IMR-90 (cell line): ENCODE measurements around the gene RTN3. TPM values are rescaled to one million over a fixed set of nuclear protein-coding genes. Genes with fewer than 3 reads are reported as not detected.

ENCODE experiments used
- ATAC-seq: fragments of 200-7000 bp; cut with Tn5 transposase; 2 replicates; pipeline ENCODE4 v1.9.1; 2020; ENCODE audit warnings: low read depth, mild to moderate bottlenecking, moderate library complexity
- BruUV-seq: library from RNA; stranded (reverse); fragments of 400-500 nt; replicated peaks from 2 replicates; lab custom pipeline; 2021; lab: Mats Ljungman, UMichigan
- CTCF ChIA-PET: fragments of 300-600 bp; formaldehyde crosslinking; extraction: SDS; loops from one replicate; lab custom pipeline; 2021; ENCODE audit warnings: antibody characterized with exemption; lab: Yijun Ruan, JAX
- POLR2A ChIA-PET: fragments of 300-600 bp; sonication (Branson Sonifier 250); formaldehyde crosslinking; loops from one replicate; lab custom pipeline; 2022; ENCODE audit warnings: antibody characterized with exemption; ENCODE audit not compliant: unreplicated experiment; lab: Charles Lee
- DNase-seq: peaks from one replicate; pipeline ENCODE4 v3.0.0; 2013
- H2AFZ ChIP-seq: replicated peaks from 2 replicates; pipeline ENCODE3; 2013; ENCODE audit warnings: low read length, mild to moderate bottlenecking; ENCODE audit not compliant: poor library complexity
- H2AK5ac ChIP-seq: 2 replicates; pipeline ENCODE4 v1.6.1; 2013; ENCODE audit warnings: low read depth, low read length, inconsistent platforms
- H2AK9ac ChIP-seq: replicated peaks from 2 replicates; pipeline ENCODE3; 2013; ENCODE audit warnings: mild to moderate bottlenecking, low read depth, low read length, moderate library complexity; ENCODE audit not compliant: poor library complexity
- H2BK120ac ChIP-seq: 2 replicates; pipeline ENCODE4 v1.6.1; 2013; ENCODE audit warnings: low read depth, low read length, inconsistent platforms
- H2BK15ac ChIP-seq: 3 replicates; pipeline ENCODE4 v1.6.1; 2013; ENCODE audit warnings: low read depth, low read length, inconsistent platforms
- H2BK20ac ChIP-seq: 2 replicates; pipeline ENCODE4 v1.6.1; 2013; ENCODE audit warnings: low read depth, mild to moderate bottlenecking, inconsistent platforms, low read length, moderate library complexity
- H2BK5ac ChIP-seq: 2 replicates; pipeline ENCODE4 v1.6.1; 2013; ENCODE audit warnings: mild to moderate bottlenecking, low read depth, low read length, inconsistent platforms; ENCODE audit not compliant: poor library complexity, severe bottlenecking
- H3K14ac ChIP-seq: replicated peaks from 2 replicates; pipeline ENCODE4 v1.6.1; 2013; ENCODE audit warnings: low read depth, low read length, inconsistent platforms
- H3K18ac ChIP-seq: 2 replicates; pipeline ENCODE4 v1.6.1; 2013; ENCODE audit warnings: low read depth, low read length, control low read depth
- H3K23ac ChIP-seq: 2 replicates; pipeline ENCODE4 v1.6.1; 2013; ENCODE audit warnings: low read depth, low read length, inconsistent platforms
- H3K27ac ChIP-seq: 2 replicates; pipeline ENCODE4 v1.5.1; 2013; ENCODE audit warnings: mild to moderate bottlenecking, control low read depth, low read length; ENCODE audit not compliant: insufficient read depth
- H3K27me3 ChIP-seq: 2 replicates; pipeline ENCODE4 v1.6.1; 2013; ENCODE audit warnings: low read length; ENCODE audit not compliant: control insufficient read depth, insufficient read depth
- H3K36me3 ChIP-seq: 2 replicates; pipeline ENCODE4 v1.6.1; 2013; ENCODE audit warnings: low read length, mixed read lengths; ENCODE audit not compliant: control insufficient read depth, insufficient read depth
- H3K4ac ChIP-seq: 2 replicates; pipeline ENCODE4 v1.6.1; 2013; ENCODE audit warnings: low read depth, low read length, inconsistent platforms
- H3K4me1 ChIP-seq: 2 replicates; pipeline ENCODE4 v1.6.1; 2013; ENCODE audit warnings: low read length, mixed read lengths; ENCODE audit not compliant: control insufficient read depth, insufficient read depth
- H3K4me2 ChIP-seq: 2 replicates; pipeline ENCODE4 v1.6.1; 2013; ENCODE audit warnings: low read depth, mild to moderate bottlenecking, control low read depth, low read length, moderate library complexity
- H3K4me3 ChIP-seq: 2 replicates; pipeline ENCODE4 v1.5.1; 2013; ENCODE audit warnings: low read depth, mild to moderate bottlenecking, control low read depth, low read length, moderate library complexity; ENCODE audit not compliant: insufficient read depth
- H3K56ac ChIP-seq: 2 replicates; pipeline ENCODE4 v1.6.1; 2013; ENCODE audit warnings: low read length, inconsistent platforms; ENCODE audit not compliant: insufficient read depth; ENCODE audit errors: extremely low read depth
- H3K79me1 ChIP-seq, 2 experiments: 2 replicates each; pipeline ENCODE4 v1.6.1; 2013; ENCODE audit warnings: low read length in 2 of 2, inconsistent platforms in 1 of 2, low read depth in 1 of 2
- H3K9ac ChIP-seq: 2 replicates; pipeline ENCODE4 v1.6.1; 2013; ENCODE audit warnings: low read depth, low read length, control low read depth
- H3K9me1 ChIP-seq: 2 replicates; pipeline ENCODE4 v1.6.1; 2013; ENCODE audit warnings: low read length, inconsistent platforms; ENCODE audit not compliant: insufficient read depth
- H3K9me3 ChIP-seq: 2 replicates; pipeline ENCODE4 v1.6.1; 2013; ENCODE audit warnings: low read length; ENCODE audit not compliant: control insufficient read depth, insufficient read depth
- H4K20me1 ChIP-seq: 2 replicates; pipeline ENCODE4 v1.6.1; 2013; ENCODE audit warnings: low read length, inconsistent platforms; ENCODE audit not compliant: insufficient read depth
- H4K5ac ChIP-seq: 2 replicates; pipeline ENCODE4 v1.6.1; 2013; ENCODE audit warnings: mild to moderate bottlenecking, low read depth, low read length, control low read depth
- H4K8ac ChIP-seq, 2 experiments: 2 replicates each; pipeline ENCODE4 v1.6.1; 2013; ENCODE audit warnings: low read depth in 2 of 2, low read length in 2 of 2, control low read depth in 1 of 2, inconsistent platforms in 1 of 2
- H4K91ac ChIP-seq: 2 replicates; pipeline ENCODE4 v1.6.1; 2013; ENCODE audit warnings: low read depth, low read length, inconsistent platforms; ENCODE audit not compliant: insufficient read depth
- BHLHE40 ChIP-seq: fragments of 150-350 bp; IDR thresholded peaks from 2 replicates; pipeline ENCODE4 v1.6.1; 2016; ENCODE audit warnings: mild to moderate bottlenecking, low read depth, low read length
- CEBPB ChIP-seq: IDR thresholded peaks from 2 replicates; pipeline ENCODE4 v1.6.1; 2012; ENCODE audit warnings: low read depth, low read length, improper control_type of control experiment
- CHD1 ChIP-seq: IDR thresholded peaks from 2 replicates; pipeline ENCODE4 v1.6.1; 2012; ENCODE audit warnings: low read depth, low read length, improper control_type of control experiment
- CTCF ChIP-seq: conservative IDR thresholded peaks from 2 replicates; pipeline ENCODE4 v1.5.1; 2012; ENCODE audit warnings: mild to moderate bottlenecking, low read depth, low read length, improper control_type of control experiment
- ELK1 ChIP-seq: fragments of 150-350 bp; IDR thresholded peaks from 2 replicates; pipeline ENCODE4 v1.6.1; 2016; ENCODE audit warnings: low read depth, mild to moderate bottlenecking, low read length, moderate library complexity, borderline replicate concordance
- POLR2A ChIP-seq: IDR thresholded peaks from 2 replicates; pipeline ENCODE4 v1.6.1; 2012; ENCODE audit warnings: mild to moderate bottlenecking, low read depth, low read length
- RAD21 ChIP-seq: IDR thresholded peaks from 2 replicates; pipeline ENCODE4 v1.6.1; 2012; ENCODE audit warnings: low read length, improper control_type of control experiment
- RCOR1 ChIP-seq: IDR thresholded peaks from 2 replicates; pipeline ENCODE4 v1.6.1; 2012; ENCODE audit warnings: mild to moderate bottlenecking, low read length, improper control_type of control experiment; ENCODE audit not compliant: insufficient replicate concordance
- RFX5 ChIP-seq: IDR thresholded peaks from 2 replicates; pipeline ENCODE4 v1.8.0; 2012; ENCODE audit warnings: low read depth, mild to moderate bottlenecking, low read length, moderate library complexity
- WGBS, 2 experiments: methylation state at CpG; one replicate each; pipeline versions ENCODE4 v1.1.5 to v1.1.7; 2013; ENCODE audit warnings: missing lambda C conversion rate in 2 of 2; ENCODE audit not compliant: insufficient read length in 1 of 2; ENCODE audit errors: extremely low coverage in 2 of 2; 5-methylcytosine and 5-hydroxymethylcytosine counted together
- dilution Hi-C: fragments of 300-500 bp; cut with HindIII; formaldehyde crosslinking; loops from one replicate; pipeline ENCODE4 v1.14.3; 2018; ENCODE audit warnings: low sequenced_read_pairs; ENCODE audit not compliant: unreplicated experiment
- in situ Hi-C: fragments of 300-500 bp; cut with MboI; formaldehyde crosslinking; loops from 3 replicates; pipeline ENCODE4 v1.14.3; 2019; ENCODE audit warnings: low sequenced_read_pairs, inconsistent platforms, mixed read lengths
- intact Hi-C: fragments of 100-400 bp; cut with micrococcal nuclease; formaldehyde crosslinking; loops from 2 replicates; pipeline ENCODE4 v1.10.0; 2022
- polyA plus RNA-seq, 3 experiments: library from polyadenylated mRNA; depleted of rRNA; stranded (reverse); fragments of >200 nt; gene quantifications; 2 replicates each; pipeline ENCODE4 v1.2.3, GENCODE V29; 2012; ENCODE audit warnings: low replicate concordance in 1 of 3
- total RNA-seq: library from RNA; depleted of rRNA; stranded (reverse); fragments of >200 nt; gene quantifications from 2 replicates; pipeline ENCODE4 v1.2.3, GENCODE V29; 2012

The RTN3 gene
- total and polyA plus RNA-seq, 2 of the 4 experiments (the other 2 are of a cell fraction), result 31.2 to 64.6 TPM

GRCh38 chr11:63710476-63711217 is 29.3 kb downstream of the RTN3 start (continued):
- TF ChIP-seq RCOR1, result no peak

GRCh38 chr11:63711838-63712237 is 30.5 kb downstream of the RTN3 start:
- DNase-seq (no peak), ATAC-seq (no peak)
- Histone ChIP-seq H3K4ac (no peak overlapping the region), H3K56ac (no peak overlapping the region), H3K23ac (no peak overlapping the region), H3K27ac (no peak overlapping the region), H2AK9ac (no peak overlapping the region), H3K27me3 (no peaks in the 10 kb centered on the region), H3K4me2 (no peak overlapping the region), H3K9me1 (0 out of 2 replicates have a peak, but pooled peaks cover 3% of the 10 kb centered on the region), H2AK5ac (no peak overlapping the region), H2BK5ac (no peak overlapping the region), H3K4me1 (no peaks in the 10 kb centered on the region), H2BK120ac (no peak overlapping the region), H3K36me3 (peaks cover 2% of the 10 kb centered on the region), H3K79me1 (peaks cover 16 to 78% of the 10 kb centered on the region in 2 experiments), H4K20me1 (peaks cover 39% of the 10 kb centered on the region), H3K9me3 (no peaks in the 10 kb centered on the region), H3K9ac (no peak overlapping the region), H4K91ac (no peak overlapping the region), H2BK20ac (no peak overlapping the region), H2AFZ (no peak overlapping the region), H3K18ac (no peak overlapping the region), H4K5ac (no peak overlapping the region), H3K14ac (no peak overlapping the region), H3K4me3 (no peak overlapping the region), H4K8ac (no peak overlapping the region), H2BK15ac (no peak overlapping the region)
- whole genome bisulfite sequencing, 2 experiments, result no CpG with 5 or more reads among the region's 6 CpGs
- intact Hi-C loops, result no loop called here
- no TSS peak for BruUV-seq
- TF ChIP-seq CTCF (no peak), BHLHE40 (no peak), RFX5 (no peak), RAD21 (no peak), POLR2A (no peak), ELK1 (no peak), CEBPB (no peak), CHD1 (no peak)
- ChIA-PET CTCF (interaction anchor here (1.4 kb wide), 1 partner anchor 10 kb away, joined by 8 read pairs; no protein-coding TSS in a partner anchor), POLR2A (no interaction called here)
- dilution Hi-C loops, result no loop called here
- in situ Hi-C loops, result no loop called here
